Karpas-422 (cell line): ENCODE measurements around the gene TUBB2A. TPM values are rescaled to one million over a fixed set of nuclear protein-coding genes. Genes with fewer than 3 reads are reported as not detected.
"Not testable (repeated sequence)": the region's sequence is repeated elsewhere in the genome, so short reads cannot be mapped to it uniquely, and the experiment has no call there.

ENCODE experiments used
- DNase-seq: peaks from one replicate; pipeline ENCODE4 v3.0.0-alpha.2; 2015
- H2AFZ ChIP-seq: fragments of 200-600 bp; sonication (generic); 2 replicates; pipeline ENCODE4 v1.6.1; 2014; ENCODE audit warnings: antibody characterized with exemption, low read length, mixed read lengths
- H3K27ac ChIP-seq: fragments of 200-600 bp; sonication (generic); 2 replicates; pipeline ENCODE4 v1.5.1; 2014; ENCODE audit warnings: mild to moderate bottlenecking, low read length, moderate library complexity
- H3K27me3 ChIP-seq: fragments of 200-600 bp; sonication (generic); 2 replicates; pipeline ENCODE4 v1.6.1; 2014; ENCODE audit warnings: low read length, mixed read lengths
- H3K36me3 ChIP-seq: fragments of 200-600 bp; sonication (generic); 2 replicates; pipeline ENCODE4 v1.6.1; 2014; ENCODE audit warnings: low read length, mixed read lengths; ENCODE audit not compliant: insufficient read depth
- H3K4me1 ChIP-seq: fragments of 200-600 bp; sonication (generic); 2 replicates; pipeline ENCODE4 v1.6.1; 2014; ENCODE audit warnings: mild to moderate bottlenecking, low read length, mixed read lengths
- H3K4me2 ChIP-seq: fragments of 200-600 bp; sonication (generic); 2 replicates; pipeline ENCODE4 v1.6.1; 2014; ENCODE audit warnings: low read length, low read depth, mild to moderate bottlenecking; ENCODE audit not compliant: poor library complexity, severe bottlenecking
- H3K4me3 ChIP-seq: fragments of 200-600 bp; sonication (generic); 2 replicates; pipeline ENCODE4 v1.5.1; 2014; ENCODE audit warnings: mild to moderate bottlenecking, antibody characterized with exemption, low read length, mixed read lengths
- H3K79me2 ChIP-seq: fragments of 200-600 bp; sonication (generic); 2 replicates; pipeline ENCODE4 v1.6.1; 2014; ENCODE audit warnings: mild to moderate bottlenecking, low read length, mixed read lengths
- H3K9ac ChIP-seq: fragments of 200-600 bp; sonication (generic); 2 replicates; pipeline ENCODE4 v1.6.0; 2014; ENCODE audit warnings: low read length
- H3K9me2 ChIP-seq: fragments of 200-600 bp; sonication (generic), shearing (Covaris generic); replicated peaks from 2 replicates; pipeline ENCODE4 v1.6.0; 2014; ENCODE audit warnings: mild to moderate bottlenecking, low read length, moderate library complexity; ENCODE audit not compliant: insufficient read depth
- H3K9me3 ChIP-seq: fragments of 300-700, 200-600 bp; sonication (generic); 2 replicates; pipeline ENCODE4 v1.6.1; 2014; ENCODE audit warnings: low read length, mixed read lengths
- H4K20me1 ChIP-seq: fragments of 200-600 bp; sonication (generic); 2 replicates; pipeline ENCODE4 v1.6.1; 2014; ENCODE audit warnings: mild to moderate bottlenecking, antibody characterized with exemption, low read length, low read depth; ENCODE audit not compliant: insufficient read depth
- total RNA-seq: library from RNA; depleted of rRNA; stranded (reverse); fragments of >200 nt; shearing (Covaris generic); gene quantifications from 2 replicates; pipeline ENCODE4 v1.2.3, GENCODE V29; 2014; ENCODE audit warnings: low replicate concordance

TUBB2A gene
- total RNA-seq, 1 experiment from 2014 or later: not detected

GRCh38 chr6:3139090-3139903 lies 18.0 kb downstream of the TUBB2A start:
- Histone ChIP-seq H3K9me2 (no peaks in the 10 kb centered on the region), H3K9ac (no peak overlapping the region), H3K27me3 (no peaks in the 10 kb centered on the region), H3K36me3 (peaks cover 6% of the 10 kb centered on the region; the same call in 1 of the 2 replicates), H4K20me1 (no peaks in the 10 kb centered on the region), H3K4me1 (no peaks in the 10 kb centered on the region), H3K4me3 (no peak overlapping the region), H3K9me3 (no peaks in the 10 kb centered on the region), H3K79me2 (no peaks in the 10 kb centered on the region), H3K27ac (no peak overlapping the region), H3K4me2 (no peak overlapping the region), H2AFZ (no peak overlapping the region)
- DNase-seq: no peak

DNA sequence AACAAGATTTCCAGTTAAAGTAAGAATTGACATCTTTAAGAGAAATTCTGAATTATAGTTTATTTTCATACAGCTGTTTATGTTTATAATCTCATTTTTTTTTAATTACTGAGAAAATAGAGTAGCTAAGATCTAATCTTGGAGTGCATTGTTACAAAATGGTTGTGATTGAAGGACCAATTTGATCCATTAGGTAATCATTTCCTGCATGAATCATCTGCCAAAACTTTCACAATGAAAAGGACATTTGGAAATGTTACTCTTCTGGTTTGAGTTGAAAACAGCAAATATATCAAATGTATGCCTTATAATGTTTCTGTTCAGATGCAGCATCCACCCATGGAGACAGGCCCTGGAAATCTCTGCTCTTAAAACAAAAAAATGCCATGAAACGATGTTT lies 19.0 kb downstream of the TUBB2A start:
- no peaks in the 10 kb centered on the region for H3K4me1 ChIP-seq
- no peaks in the 10 kb centered on the region for H3K9me3 ChIP-seq
- no peaks in the 10 kb centered on the region for H3K27me3 ChIP-seq
- no peaks in the 10 kb centered on the region for H4K20me1 ChIP-seq
- H2AFZ ChIP-seq: no peak overlapping the region
- H3K4me3 ChIP-seq: no peak overlapping the region
- no peaks in the 10 kb centered on the region for H3K79me2 ChIP-seq
- no peaks in the 10 kb centered on the region for H3K9me2 ChIP-seq
- no peak for DNase-seq
- no peak overlapping the region for H3K9ac ChIP-seq
- no peak overlapping the region for H3K27ac ChIP-seq
- H3K4me2 ChIP-seq: no peak overlapping the region
- H3K36me3 ChIP-seq: peaks cover 6% of the 10 kb centered on the region; the same call in 1 of the 2 replicates

GRCh38 chr6:3137873-3138272 lies 19.5 kb downstream of the TUBB2A start:
- H3K9ac ChIP-seq, H3K9me3 ChIP-seq, H3K27me3 ChIP-seq, H3K4me3 ChIP-seq, H3K36me3 ChIP-seq, H2AFZ ChIP-seq, H3K4me2 ChIP-seq, H4K20me1 ChIP-seq, H3K9me2 ChIP-seq, H3K4me1 ChIP-seq, H3K27ac ChIP-seq, DNase-seq, H3K79me2 ChIP-seq: not testable (repeated sequence)

- H3K9me3 ChIP-seq: no peaks in the 10 kb centered on the region
- no peaks in the 10 kb centered on the region for H3K9me2 ChIP-seq
- H3K9ac ChIP-seq: no peak overlapping the region
- no peaks in the 10 kb centered on the region for H3K27me3 ChIP-seq
- H3K27ac ChIP-seq: no peak overlapping the region
- no peaks in the 10 kb centered on the region for H3K79me2 ChIP-seq
- H4K20me1 ChIP-seq: no peaks in the 10 kb centered on the region
- no peak for DNase-seq
- H3K36me3 ChIP-seq: peaks cover 6% of the 10 kb centered on the region; the same call in 1 of the 2 replicates
- no peak overlapping the region for H2AFZ ChIP-seq
- no peak overlapping the region for H3K4me3 ChIP-seq
- no peak overlapping the region for H3K4me2 ChIP-seq
- no peaks in the 10 kb centered on the region for H3K4me1 ChIP-seq
These were observed 20.1 kb downstream of the TUBB2A start for GRCh38 chr6:3137057-3137777.

- H3K36me3 ChIP-seq: peaks cover 6% of the 10 kb centered on the region; the same call in 1 of the 2 replicates
- H3K9me2 ChIP-seq: no peaks in the 10 kb centered on the region
- H3K79me2 ChIP-seq: no peaks in the 10 kb centered on the region
- DNase-seq: no peak
- H3K4me2 ChIP-seq: no peak overlapping the region
- no peak overlapping the region for H3K4me3 ChIP-seq
- H3K9ac ChIP-seq: no peak overlapping the region
- H3K27me3 ChIP-seq: no peaks in the 10 kb centered on the region
- no peaks in the 10 kb centered on the region for H3K4me1 ChIP-seq
- no peaks in the 10 kb centered on the region for H4K20me1 ChIP-seq
- no peaks in the 10 kb centered on the region for H3K9me3 ChIP-seq
- H3K27ac ChIP-seq: no peak overlapping the region
- no peak overlapping the region for H2AFZ ChIP-seq
These were observed 20.9 kb downstream of the TUBB2A start for GRCh38 chr6:3136292-3137011.

DNA sequence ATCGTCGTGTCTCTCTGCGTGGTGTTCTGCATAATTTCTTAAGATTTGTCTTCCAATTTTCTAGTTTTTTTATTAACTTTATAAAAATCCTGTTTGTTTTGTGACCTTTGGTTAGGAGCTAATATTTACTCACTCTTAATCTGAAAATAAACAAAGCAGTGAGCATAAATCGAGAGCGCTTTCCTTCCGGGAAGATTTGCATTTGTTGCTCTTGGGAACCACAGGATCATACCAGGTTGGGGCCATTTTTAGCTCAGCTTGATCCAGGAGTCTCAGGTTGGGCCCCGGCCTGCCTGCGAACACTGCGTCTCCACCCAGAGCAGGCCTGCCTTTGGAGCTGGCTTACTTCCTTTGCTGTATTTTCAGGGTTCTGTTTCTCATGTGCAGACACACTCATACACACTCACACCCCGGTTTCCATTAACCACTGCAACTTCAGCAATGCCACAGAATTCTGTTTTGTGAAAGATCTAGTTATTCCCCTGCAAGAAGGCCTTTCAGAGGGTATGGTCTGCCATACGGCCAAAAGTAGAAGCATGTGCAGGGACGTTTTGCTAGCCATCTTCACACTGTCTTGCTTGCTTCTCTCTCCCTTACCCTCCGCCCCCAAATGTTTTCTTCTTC lies 21.6 kb downstream of the TUBB2A start:
- H3K4me2 ChIP-seq: no peak overlapping the region
- H4K20me1 ChIP-seq: no peaks in the 10 kb centered on the region
- no peak overlapping the region for H3K9ac ChIP-seq
- no peaks in the 10 kb centered on the region for H3K79me2 ChIP-seq
- H3K4me3 ChIP-seq: no peak overlapping the region
- DNase-seq: no peak
- no peak overlapping the region for H2AFZ ChIP-seq
- no peaks in the 10 kb centered on the region for H3K9me3 ChIP-seq
- H3K36me3 ChIP-seq: peaks cover 6% of the 10 kb centered on the region; the same call in 1 of the 2 replicates
- H3K9me2 ChIP-seq: no peaks in the 10 kb centered on the region
- H3K4me1 ChIP-seq: no peaks in the 10 kb centered on the region
- no peaks in the 10 kb centered on the region for H3K27me3 ChIP-seq
- H3K27ac ChIP-seq: no peak overlapping the region

GRCh38 chr6:3133515-3133914 lies 23.8 kb downstream of the TUBB2A start:
- H4K20me1 ChIP-seq: no peaks in the 10 kb centered on the region
- H3K4me1 ChIP-seq: no peaks in the 10 kb centered on the region
- H3K4me3 ChIP-seq: no peak overlapping the region
- peaks cover 6% of the 10 kb centered on the region; the same call in 1 of the 2 replicates for H3K36me3 ChIP-seq
- no peaks in the 10 kb centered on the region for H3K79me2 ChIP-seq
- no peaks in the 10 kb centered on the region for H3K27me3 ChIP-seq
- no peak overlapping the region for H3K9ac ChIP-seq
- H3K4me2 ChIP-seq: no peak overlapping the region
- no peak overlapping the region for H3K27ac ChIP-seq
- no peaks in the 10 kb centered on the region for H3K9me3 ChIP-seq
- H2AFZ ChIP-seq: no peak overlapping the region
- no peak for DNase-seq
- no peaks in the 10 kb centered on the region for H3K9me2 ChIP-seq
